Fibroblast of mammary gland (primary cell): Measurements from ENCODE around the gene RXRG.

Source experiments
- DNase-seq: peaks from one replicate; pipeline ENCODE4 v3.0.0-alpha.2; 2010; ENCODE audit warnings: low read depth
- H3K4me3 ChIP-seq: 2 replicates; pipeline ENCODE4 v1.5.1; 2011; ENCODE audit warnings: low read depth, mild to moderate bottlenecking, low read length, moderate library complexity; ENCODE audit not compliant: control insufficient read depth
- CTCF ChIP-seq: conservative IDR thresholded peaks from 2 replicates; pipeline ENCODE4 v1.5.1; 2011; ENCODE audit warnings: low read depth, low read length, inconsistent platforms; ENCODE audit not compliant: control insufficient read depth, insufficient read depth

RXRG gene

GRCh38 chr1:165483412-165483811 lies 38.5 kb upstream of the RXRG start:
- DNase-seq = no peak
- no peak for TF ChIP-seq CTCF
- no peak overlapping the region for H3K4me3 ChIP-seq

GRCh38 chr1:165481820-165482532 lies 37.0 kb upstream of the RXRG start:
- no peak for TF ChIP-seq CTCF
- H3K4me3 ChIP-seq = no peak overlapping the region
- DNase-seq = peak; percentile 91

- TF ChIP-seq CTCF = no peak
- H3K4me3 ChIP-seq = no peak overlapping the region
- no peak for DNase-seq
Observed at GRCh38 chr1:165476776-165477175, 31.9 kb upstream of the RXRG start.

GRCh38 chr1:165474196-165474595 lies 29.3 kb upstream of the RXRG start:
- H3K4me3 ChIP-seq = no peak overlapping the region
- no peak for TF ChIP-seq CTCF
- DNase-seq = no peak

- TF ChIP-seq CTCF = no peak
- DNase-seq = no peak
- H3K4me3 ChIP-seq = no peak overlapping the region
Observed at GRCh38 chr1:165473081-165473480, 28.2 kb upstream of the RXRG start.

GRCh38 chr1:165468726-165469249 lies 23.9 kb upstream of the RXRG start:
- TF ChIP-seq CTCF = no peak
- DNase-seq = no peak
- no peak overlapping the region for H3K4me3 ChIP-seq
